Measurements from ENCODE around the gene LSM10. TPM values are rescaled to one million over a fixed set of nuclear protein-coding genes. Genes with fewer than 3 reads are reported as not detected.

The LSM10 gene
- total RNA-seq, 3 donors from 2014 or later, result 80.6 to 96.3 (median 83.8) TPM

- Mint-ChIP-seq H3K36me3 (ENCODE audit: insufficient read depth) (peaks cover 5% of the 10 kb centered on the region), H3K27me3 (ENCODE audit: low read depth) (no peaks in the 10 kb centered on the region), H3K9me3 (no peaks in the 10 kb centered on the region), H3K4me1 (ENCODE audit: low read depth) (peaks cover 28% of the 10 kb centered on the region), H3K4me3 (peak overlapping the region; percentile 97)
- DNase-seq, result no peak
- ATAC-seq, result no peak
Observed at GRCh38 chr1:36398370-36398977, 766 bp upstream of the LSM10 start.

DNA sequence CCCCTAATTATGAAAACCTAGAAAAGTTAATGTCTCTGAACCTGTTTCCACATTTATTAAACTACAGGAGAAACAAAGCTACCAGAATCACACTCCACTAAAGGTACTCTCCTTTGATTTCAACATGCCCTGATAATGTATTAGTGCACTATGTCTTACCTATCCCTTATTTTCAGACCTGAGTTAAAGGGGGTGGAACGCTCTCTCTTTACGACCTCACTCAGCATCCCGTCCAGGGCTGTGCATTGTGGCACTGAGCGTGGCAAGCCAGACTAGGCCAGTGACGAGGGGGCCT, 678 bp downstream of the LSM10 start:
- no peaks in the 10 kb centered on the region for H3K27me3 Mint-ChIP-seq (ENCODE audit: low read depth)
- DNase-seq (peak; percentile 21), ATAC-seq (peak; percentile 60 to 62)
- no peaks in the 10 kb centered on the region for H3K9me3 Mint-ChIP-seq
- H3K4me3 Mint-ChIP-seq, result peak overlapping the region; percentile 97
- H3K4me1 Mint-ChIP-seq (ENCODE audit: low read depth), result peaks cover 32% of the 10 kb centered on the region
- H3K36me3 Mint-ChIP-seq (ENCODE audit: insufficient read depth), result peaks cover 10% of the 10 kb centered on the region

DNA sequence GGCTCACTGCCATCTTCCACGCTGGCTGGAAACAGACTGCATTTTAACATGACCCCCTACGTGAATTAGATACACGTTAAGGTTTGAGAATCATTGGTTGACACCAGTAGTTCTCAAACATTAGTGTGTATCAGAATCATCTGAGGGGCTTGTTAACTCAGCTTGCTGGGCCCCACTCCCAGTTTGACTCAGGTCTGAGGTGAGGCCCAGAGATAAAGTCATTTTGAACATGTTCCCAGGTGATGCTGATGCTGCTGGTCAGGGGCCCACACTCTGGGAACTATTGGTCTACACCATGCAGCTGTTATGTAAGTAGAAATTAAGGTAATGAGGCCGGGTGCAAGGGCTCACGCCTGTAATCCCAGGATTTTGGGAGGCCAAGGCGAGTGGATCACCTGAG, 1.3 kb downstream of the LSM10 start:
- no peak for DNase-seq
- H3K36me3 Mint-ChIP-seq (ENCODE audit: insufficient read depth), result peaks cover 14% of the 10 kb centered on the region

DNA sequence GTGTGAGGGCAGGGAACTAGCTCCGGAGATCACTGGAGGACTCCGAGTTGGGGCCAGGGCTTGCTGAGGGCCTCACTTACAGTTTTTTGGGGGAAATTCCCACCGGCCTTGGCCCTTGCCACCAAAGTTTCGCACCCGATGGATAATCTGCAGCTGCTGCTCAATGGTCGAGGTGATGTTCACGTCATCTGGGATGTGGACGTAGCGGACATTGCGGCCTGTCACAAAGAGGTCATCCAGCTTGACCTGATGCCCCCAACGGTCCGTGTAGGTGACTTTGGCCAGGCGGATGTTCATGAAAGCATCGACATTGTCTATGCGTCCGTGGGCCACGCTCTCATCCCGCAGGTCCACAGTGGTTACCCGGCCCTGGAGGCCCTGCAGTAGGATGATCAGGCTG, 4.0 kb downstream of the LSM10 start:
- Mint-ChIP-seq H3K9me3 (no peaks in the 10 kb centered on the region), H3K4me1 (ENCODE audit: low read depth) (peaks cover 36% of the 10 kb centered on the region), H3K36me3 (ENCODE audit: insufficient read depth) (peaks cover 28% of the 10 kb centered on the region), H3K27me3 (ENCODE audit: low read depth) (no peaks in the 10 kb centered on the region), H3K4me3 (no peak overlapping the region)
- no peak for DNase-seq
- ATAC-seq, result no peak

More for the DNA sequence above, 1.3 kb downstream of the LSM10 start:
- Mint-ChIP-seq H3K27me3 (ENCODE audit: low read depth) (no peaks in the 10 kb centered on the region), H3K9me3 (no peaks in the 10 kb centered on the region), H3K4me3 (peak overlapping the region; percentile 97), H3K4me1 (ENCODE audit: low read depth) (peaks cover 33% of the 10 kb centered on the region)
- ATAC-seq, result no peak

DNA sequence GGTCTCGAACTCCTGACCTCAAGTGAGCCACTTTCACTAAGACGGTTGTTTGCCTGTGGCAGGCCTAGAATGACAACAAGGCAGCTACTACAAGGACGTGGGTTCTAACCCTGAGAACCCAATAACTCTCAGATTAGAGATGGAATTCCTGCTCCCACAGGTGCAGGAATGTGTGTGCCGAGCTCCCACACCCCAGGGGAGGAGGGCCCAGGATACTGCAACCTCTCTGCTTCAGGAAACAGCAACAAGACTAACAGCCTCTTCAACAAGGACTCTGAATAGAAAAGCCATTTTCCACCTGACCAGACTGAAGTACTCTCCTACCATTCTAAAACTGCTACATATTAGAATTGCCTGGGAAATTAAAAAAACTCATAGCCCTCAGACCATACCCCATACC, 4.9 kb downstream of the LSM10 start:
- Mint-ChIP-seq H3K9me3 (no peaks in the 10 kb centered on the region), H3K4me3 (no peak overlapping the region), H3K27me3 (ENCODE audit: low read depth) (no peaks in the 10 kb centered on the region), H3K36me3 (ENCODE audit: insufficient read depth) (peaks cover 28% of the 10 kb centered on the region), H3K4me1 (ENCODE audit: low read depth) (peaks cover 34% of the 10 kb centered on the region)
- no peak for DNase-seq
- no peak for ATAC-seq

DNA sequence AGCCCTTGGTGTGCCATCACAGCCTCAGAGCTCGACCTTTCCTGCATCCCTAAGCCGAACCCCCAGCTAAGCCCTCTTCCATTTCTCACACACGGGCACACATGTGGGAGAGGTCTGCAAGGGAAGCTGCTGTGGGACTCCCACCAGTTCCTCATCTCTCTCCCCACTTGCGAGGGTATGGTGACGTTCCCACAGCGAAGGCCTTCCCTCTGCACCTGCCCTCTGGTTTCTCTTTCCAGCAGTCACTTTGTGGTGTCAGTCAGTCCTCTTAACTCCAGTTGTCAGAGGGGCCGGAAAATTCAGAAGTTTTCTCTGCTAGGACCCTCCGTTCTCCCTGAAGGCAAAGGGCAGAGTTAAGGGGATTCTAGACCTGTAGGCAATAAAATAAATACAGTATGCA, 6.4 kb downstream of the LSM10 start:
- peaks cover 27% of the 10 kb centered on the region for H3K36me3 Mint-ChIP-seq (ENCODE audit: insufficient read depth)
- DNase-seq, result no peak
- no peaks in the 10 kb centered on the region for H3K27me3 Mint-ChIP-seq (ENCODE audit: low read depth)
- H3K9me3 Mint-ChIP-seq, result no peaks in the 10 kb centered on the region
- peaks cover 36% of the 10 kb centered on the region for H3K4me1 Mint-ChIP-seq (ENCODE audit: low read depth)
- ATAC-seq, result no peak
- H3K4me3 Mint-ChIP-seq, result no peak overlapping the region

- H3K27me3 Mint-ChIP-seq (ENCODE audit: low read depth), result no peaks in the 10 kb centered on the region
- H3K36me3 Mint-ChIP-seq (ENCODE audit: insufficient read depth), result peaks cover 25% of the 10 kb centered on the region
- no peaks in the 10 kb centered on the region for H3K9me3 Mint-ChIP-seq
- H3K4me1 Mint-ChIP-seq (ENCODE audit: low read depth), result peaks cover 34% of the 10 kb centered on the region
- DNase-seq, result no peak
- H3K4me3 Mint-ChIP-seq, result no peak overlapping the region
- ATAC-seq, result no peak
Observed at GRCh38 chr1:36390411-36390810, 7.3 kb downstream of the LSM10 start.

DNA sequence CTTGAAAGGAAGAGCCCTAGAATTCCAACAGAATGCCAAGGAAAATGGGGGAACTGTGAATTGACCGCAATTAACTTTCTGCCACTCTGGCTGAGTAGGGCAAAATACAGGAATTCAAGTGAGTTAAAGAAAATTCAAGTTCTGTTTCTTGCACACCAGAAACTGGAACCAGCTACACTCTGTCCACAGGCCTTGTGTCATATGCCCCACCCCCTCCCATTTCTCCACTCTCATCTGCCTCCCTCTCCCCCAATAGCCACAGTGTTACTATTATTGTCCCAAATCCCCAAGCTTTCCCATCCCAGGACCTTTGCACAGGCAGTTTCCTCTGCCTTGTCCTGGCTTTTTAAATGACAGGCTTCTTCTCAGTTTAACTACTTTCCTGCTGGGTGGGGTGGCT, 7.7 kb downstream of the LSM10 start:
- ATAC-seq (no peak), DNase-seq (no peak)
- peaks cover 33% of the 10 kb centered on the region for H3K4me1 Mint-ChIP-seq (ENCODE audit: low read depth)
- no peaks in the 10 kb centered on the region for H3K9me3 Mint-ChIP-seq
- no peak overlapping the region for H3K4me3 Mint-ChIP-seq
- H3K27me3 Mint-ChIP-seq (ENCODE audit: low read depth), result no peaks in the 10 kb centered on the region
- H3K36me3 Mint-ChIP-seq (ENCODE audit: insufficient read depth), result peaks cover 25% of the 10 kb centered on the region

DNA sequence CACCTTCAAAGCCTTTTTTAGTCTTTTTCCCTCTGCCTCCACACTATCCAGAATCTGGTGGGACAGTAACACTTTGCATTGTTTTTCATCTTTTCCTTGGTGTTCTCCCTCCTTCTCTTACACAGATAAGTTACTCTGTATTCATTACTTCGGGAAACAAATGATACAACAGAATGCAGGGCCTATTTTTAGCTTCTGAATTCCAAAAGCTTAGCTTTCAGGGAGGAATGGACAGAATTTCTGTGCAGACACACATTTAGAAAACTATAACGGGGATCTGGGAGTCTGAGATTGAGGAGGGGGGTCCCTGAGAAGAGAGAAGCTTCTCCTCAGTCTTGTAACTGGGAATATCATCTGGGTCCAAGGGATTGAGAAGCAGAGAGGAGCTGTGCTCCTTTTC, 8.4 kb downstream of the LSM10 start:
- peaks cover 27% of the 10 kb centered on the region for H3K36me3 Mint-ChIP-seq (ENCODE audit: insufficient read depth)
- peaks cover 37% of the 10 kb centered on the region for H3K4me1 Mint-ChIP-seq (ENCODE audit: low read depth)
- ATAC-seq (no peak), DNase-seq (no peak)
- no peaks in the 10 kb centered on the region for H3K27me3 Mint-ChIP-seq (ENCODE audit: low read depth)
- no peaks in the 10 kb centered on the region for H3K9me3 Mint-ChIP-seq
- H3K4me3 Mint-ChIP-seq, result no peak overlapping the region

GRCh38 chr1:36387141-36387949, 10.4 kb downstream of the LSM10 start:
- DNase-seq (no peak), ATAC-seq (no peak)
- Mint-ChIP-seq H3K4me3 (peak overlapping the region; percentile 92), H3K27me3 (ENCODE audit: low read depth) (no peaks in the 10 kb centered on the region), H3K4me1 (ENCODE audit: low read depth) (peaks cover 51% of the 10 kb centered on the region), H3K9me3 (no peaks in the 10 kb centered on the region), H3K36me3 (ENCODE audit: insufficient read depth) (peaks cover 24% of the 10 kb centered on the region)

DNA sequence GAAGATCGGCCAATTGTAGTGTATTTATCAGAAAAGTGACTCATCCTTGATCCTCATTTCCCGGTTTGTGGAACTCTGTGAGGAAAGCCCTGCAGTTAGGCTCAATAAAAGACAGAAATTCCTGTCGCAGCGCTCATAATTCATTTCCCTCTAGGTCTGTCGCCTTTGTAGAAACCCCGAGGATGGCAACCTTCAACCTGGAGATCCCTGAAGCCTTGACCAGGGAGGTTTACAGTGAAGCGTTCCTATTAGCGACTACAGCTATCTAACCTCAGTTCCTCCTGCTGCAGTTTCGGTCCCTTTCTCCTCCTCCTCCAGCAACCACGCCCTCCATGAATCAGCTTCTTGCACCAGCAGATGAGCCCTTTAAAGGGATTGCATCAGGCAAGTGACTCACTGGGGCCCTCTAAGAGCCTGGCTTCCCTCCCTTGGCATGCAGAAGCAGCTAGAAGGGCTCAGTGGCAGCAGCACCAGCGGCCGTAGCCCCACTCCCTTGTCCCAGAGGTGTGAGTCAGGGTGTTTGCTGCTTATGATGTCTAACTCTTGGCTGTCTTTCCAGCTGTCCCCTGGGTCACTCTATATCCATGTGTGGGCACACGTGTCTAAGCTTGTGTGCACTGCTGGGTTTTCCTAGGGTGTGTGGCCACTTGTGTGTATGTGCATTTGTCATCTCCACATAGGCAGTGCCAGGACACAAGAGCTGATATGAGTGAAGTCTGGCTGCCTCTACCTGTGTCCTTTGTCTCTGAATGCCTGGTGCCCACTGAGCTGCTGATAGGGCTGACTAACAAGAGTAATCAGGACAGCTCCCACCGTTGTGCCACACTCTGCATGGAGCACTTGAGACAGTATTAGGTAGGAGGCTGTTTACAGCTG, 11.2 kb downstream of the LSM10 start:
- Mint-ChIP-seq H3K4me3 (peak overlapping the region; percentile 92), H3K36me3 (ENCODE audit: insufficient read depth) (peaks cover 20% of the 10 kb centered on the region), H3K9me3 (no peaks in the 10 kb centered on the region), H3K27me3 (ENCODE audit: low read depth) (no peaks in the 10 kb centered on the region), H3K4me1 (ENCODE audit: low read depth) (peaks cover 56% of the 10 kb centered on the region)
- DNase-seq (peak; percentile 89), ATAC-seq (peak; percentile 69 to 75)

DNA sequence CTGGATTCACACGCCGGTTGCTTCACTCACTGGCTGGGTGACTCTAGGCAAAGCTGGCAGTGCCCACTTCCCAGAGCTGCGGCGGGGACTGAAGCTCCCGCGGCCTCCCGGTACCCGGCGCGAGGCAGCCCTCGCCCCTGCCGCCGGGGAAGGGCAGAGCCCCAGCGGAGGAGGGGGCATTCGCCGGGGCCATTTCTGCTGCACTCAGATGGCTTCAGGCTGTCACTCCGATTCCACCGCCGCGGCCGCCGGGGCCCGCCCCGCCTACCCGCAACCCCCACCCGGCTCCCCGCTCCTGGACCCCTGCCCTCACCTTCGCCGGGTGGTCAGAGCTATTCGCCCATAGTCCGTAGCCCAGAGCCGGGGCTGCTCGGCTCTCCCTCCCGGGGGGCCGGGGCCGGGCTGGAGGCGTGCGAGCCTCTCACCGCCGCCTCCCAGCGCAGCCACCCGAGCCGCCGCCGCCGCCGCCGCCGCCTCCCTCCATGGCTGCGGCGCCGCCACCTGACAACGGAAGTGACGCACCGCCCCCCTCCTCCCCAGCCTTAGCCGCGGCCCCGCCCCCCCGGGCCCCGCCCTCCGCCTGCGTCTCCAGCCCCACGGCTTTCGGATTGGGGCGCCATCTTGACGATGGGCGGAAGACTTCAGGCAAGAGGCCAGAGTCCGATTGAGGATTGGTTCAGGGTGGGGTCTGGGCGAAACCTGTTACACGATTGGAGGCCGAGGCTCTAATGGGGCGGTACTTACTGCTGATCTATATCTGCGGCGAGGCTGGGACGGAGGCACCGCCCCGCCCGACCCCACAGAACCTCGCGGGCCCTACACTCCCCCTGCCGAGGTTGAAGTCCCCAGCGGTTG, 12.1 kb downstream of the LSM10 start, which contains the start of gene STK40:
TSS of gene STK40 (minus strand) at position 515 of the 855 bp plus-strand sequence. CDS start 24,592 bp downstream, outside the sequence.
- H3K9me3 Mint-ChIP-seq, result no peaks in the 10 kb centered on the region
- peaks cover 59% of the 10 kb centered on the region for H3K4me1 Mint-ChIP-seq (ENCODE audit: low read depth)
- H3K27me3 Mint-ChIP-seq (ENCODE audit: low read depth), result no peaks in the 10 kb centered on the region
- DNase-seq (peak; percentile 98), ATAC-seq (peak; percentile 90)
- peak within 1 kb of the TSS; percentile 92 for H3K4me3 Mint-ChIP-seq
- peaks cover 12% of the 10 kb centered on the region for H3K36me3 Mint-ChIP-seq (ENCODE audit: insufficient read depth)

- Mint-ChIP-seq H3K9me3 (no peaks in the 10 kb centered on the region), H3K36me3 (ENCODE audit: insufficient read depth) (peaks cover 8% of the 10 kb centered on the region), H3K4me1 (ENCODE audit: low read depth) (peaks cover 68% of the 10 kb centered on the region), H3K27me3 (ENCODE audit: low read depth) (no peaks in the 10 kb centered on the region), H3K4me3 (peak overlapping the region; percentile 92)
- DNase-seq, result no peak
- no peak for ATAC-seq
Observed at GRCh38 chr1:36384542-36385409, 12.9 kb downstream of the LSM10 start.
